ENCODE data around the gene RNF26.

RNF26 gene

DNA sequence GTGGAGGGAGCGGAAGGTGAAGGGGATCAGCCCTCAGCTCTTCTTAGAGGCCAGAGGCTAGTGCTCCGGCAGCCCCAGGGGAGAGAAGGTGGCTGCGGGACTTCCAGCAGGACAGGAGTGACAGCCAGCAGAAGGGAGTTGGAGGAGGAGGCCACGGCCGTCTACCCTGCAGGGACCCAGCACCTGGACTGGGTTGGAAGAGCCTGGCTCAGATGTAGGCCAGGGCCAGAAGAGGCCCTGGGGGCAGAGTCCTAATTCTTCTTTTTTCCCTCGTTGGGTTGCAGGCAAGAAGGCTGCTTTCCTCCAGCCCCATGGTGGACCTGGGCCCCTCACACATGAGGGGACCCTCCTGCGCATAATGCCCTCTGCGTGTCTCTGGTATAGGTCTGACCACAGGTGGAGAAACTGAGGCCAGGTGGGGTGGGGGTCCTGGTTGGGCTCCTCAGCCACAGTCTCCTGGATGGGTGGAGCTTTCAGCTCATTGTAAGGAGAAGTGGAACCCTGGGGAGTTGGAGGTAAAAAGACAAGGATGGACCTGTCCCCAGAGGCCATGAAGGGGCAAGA lies 15.1 kb upstream of the RNF26 start:
- Histone ChIP-seq H3K9ac (ENCODE audit: low read length) (no peak overlapping the region), H3K4me2 (ENCODE audit: low read depth, low read length, poor library complexity, severe bottlenecking) (no peak overlapping the region), H3K27me3 (ENCODE audit: low read length) (no peaks in the 10 kb centered on the region), H4K20me1 (ENCODE audit: low read depth, low read length) (no peaks in the 10 kb centered on the region), H3K4me3 (ENCODE audit: insufficient read depth, low read length, poor library complexity, severe bottlenecking) (no peak overlapping the region), H2AFZ (ENCODE audit: low read depth, low read length, severe bottlenecking) (no peak overlapping the region), H3F3A (ENCODE audit: insufficient read depth) (peaks cover 6% of the 10 kb centered on the region; the same call in 1 of the 2 replicates), H3K36me3 (ENCODE audit: low read length) (no peaks in the 10 kb centered on the region), H3K9me3 (ENCODE audit: insufficient read depth, low read length) (no peaks in the 10 kb centered on the region), H3K79me2 (ENCODE audit: insufficient read depth, low read length) (no peaks in the 10 kb centered on the region), H3K9me2 (replicated peaks; ENCODE audit: insufficient read depth, low read length) (no peaks in the 10 kb centered on the region), H3K27ac (ENCODE audit: low read depth, low read length) (no peak overlapping the region)
- TF ChIP-seq, protein P1, sequence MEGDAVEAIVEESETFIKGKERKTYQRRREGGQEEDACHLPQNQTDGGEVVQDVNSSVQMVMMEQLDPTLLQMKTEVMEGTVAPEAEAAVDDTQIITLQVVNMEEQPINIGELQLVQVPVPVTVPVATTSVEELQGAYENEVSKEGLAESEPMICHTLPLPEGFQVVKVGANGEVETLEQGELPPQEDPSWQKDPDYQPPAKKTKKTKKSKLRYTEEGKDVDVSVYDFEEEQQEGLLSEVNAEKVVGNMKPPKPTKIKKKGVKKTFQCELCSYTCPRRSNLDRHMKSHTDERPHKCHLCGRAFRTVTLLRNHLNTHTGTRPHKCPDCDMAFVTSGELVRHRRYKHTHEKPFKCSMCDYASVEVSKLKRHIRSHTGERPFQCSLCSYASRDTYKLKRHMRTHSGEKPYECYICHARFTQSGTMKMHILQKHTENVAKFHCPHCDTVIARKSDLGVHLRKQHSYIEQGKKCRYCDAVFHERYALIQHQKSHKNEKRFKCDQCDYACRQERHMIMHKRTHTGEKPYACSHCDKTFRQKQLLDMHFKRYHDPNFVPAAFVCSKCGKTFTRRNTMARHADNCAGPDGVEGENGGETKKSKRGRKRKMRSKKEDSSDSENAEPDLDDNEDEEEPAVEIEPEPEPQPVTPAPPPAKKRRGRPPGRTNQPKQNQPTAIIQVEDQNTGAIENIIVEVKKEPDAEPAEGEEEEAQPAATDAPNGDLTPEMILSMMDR (IDR thresholded peaks at IDR 0.05; ENCODE audit: insufficient read depth, low read length, poor library complexity, severe bottlenecking), result no peak
- TF ChIP-seq EZH2phosphoT487 (conservative IDR thresholded peaks at IDR 0.05; ENCODE audit: low read length), result no peak

DNA sequence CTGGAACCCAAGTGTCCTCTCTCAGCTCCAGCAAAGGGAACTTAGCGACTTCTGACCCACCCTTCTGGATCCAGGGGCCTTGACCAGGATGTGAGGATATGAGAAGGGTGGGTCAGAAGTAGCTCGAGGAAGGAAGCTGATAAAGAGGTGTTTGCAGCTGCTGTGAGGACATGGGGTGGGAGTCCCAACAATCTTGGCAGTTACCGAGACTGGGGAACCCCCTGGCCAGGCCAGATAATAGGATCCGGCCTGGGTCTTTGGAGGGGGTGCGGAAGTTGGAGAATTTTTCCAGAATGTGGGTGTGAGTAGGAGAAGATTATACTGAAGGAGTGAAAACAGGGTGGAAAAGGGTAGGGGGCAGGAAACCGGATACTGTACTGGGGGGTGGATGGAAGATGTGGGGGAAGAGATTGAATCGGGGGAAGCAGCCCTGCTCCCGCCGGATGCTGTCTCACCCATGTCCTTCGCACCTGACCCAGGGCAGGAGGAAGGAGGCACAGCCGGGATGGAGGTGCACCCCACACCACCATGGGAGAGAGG lies 14.6 kb upstream of the RNF26 start:
- no peaks in the 10 kb centered on the region for H3K79me2 ChIP-seq (ENCODE audit: insufficient read depth, low read length)
- peaks cover 6% of the 10 kb centered on the region; the same call in 1 of the 2 replicates for H3F3A ChIP-seq (ENCODE audit: insufficient read depth)
- H3K9me3 ChIP-seq (ENCODE audit: insufficient read depth, low read length), result no peaks in the 10 kb centered on the region
- no peaks in the 10 kb centered on the region for H3K27me3 ChIP-seq (ENCODE audit: low read length)
- H3K9ac ChIP-seq (ENCODE audit: low read length), result no peak overlapping the region
- no peak overlapping the region for H3K4me3 ChIP-seq (ENCODE audit: insufficient read depth, low read length, poor library complexity, severe bottlenecking)
- H2AFZ ChIP-seq (ENCODE audit: low read depth, low read length, severe bottlenecking), result no peak overlapping the region
- no peaks in the 10 kb centered on the region for H3K36me3 ChIP-seq (ENCODE audit: low read length)
- H4K20me1 ChIP-seq (ENCODE audit: low read depth, low read length), result no peaks in the 10 kb centered on the region
- no peaks in the 10 kb centered on the region for H3K9me2 ChIP-seq (replicated peaks; ENCODE audit: insufficient read depth, low read length)
- no peak overlapping the region for H3K27ac ChIP-seq (ENCODE audit: low read depth, low read length)
- H3K4me2 ChIP-seq (ENCODE audit: low read depth, low read length, poor library complexity, severe bottlenecking), result no peak overlapping the region
- TF ChIP-seq EZH2phosphoT487 (conservative IDR thresholded peaks at IDR 0.05; ENCODE audit: low read length), result no peak
- TF ChIP-seq, protein P1 (IDR thresholded peaks at IDR 0.05; ENCODE audit: insufficient read depth, low read length, poor library complexity, severe bottlenecking), result no peak

DNA sequence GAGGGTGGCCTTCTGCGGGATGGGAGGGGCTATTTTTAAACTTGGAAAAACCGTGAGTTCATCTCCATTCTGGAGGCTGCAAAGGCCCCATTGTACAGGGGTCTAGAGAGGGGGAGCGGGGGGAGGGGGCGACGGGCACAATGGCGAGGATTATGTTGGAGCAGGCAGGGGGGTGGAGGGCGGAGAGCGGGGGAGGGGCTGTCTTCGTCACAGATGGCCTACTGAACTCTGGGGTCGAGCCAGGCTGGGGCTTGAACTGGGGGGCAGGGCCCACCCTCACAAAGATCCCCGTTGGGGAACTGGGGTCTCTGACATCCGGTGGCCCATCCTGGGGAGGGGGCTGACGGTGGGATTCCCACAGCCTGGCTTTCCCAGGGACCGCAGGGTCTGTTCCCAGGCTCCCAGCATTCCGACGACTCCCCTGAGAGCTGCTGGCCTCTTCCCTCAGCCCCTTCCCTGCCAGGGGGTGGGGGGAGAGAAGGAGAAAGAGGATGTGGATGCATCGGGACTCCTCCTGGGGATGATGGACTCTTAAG lies 14.0 kb upstream of the RNF26 start:
- no peaks in the 10 kb centered on the region for H4K20me1 ChIP-seq (ENCODE audit: low read depth, low read length)
- peak overlapping the region; percentile 63 for H3K4me2 ChIP-seq (ENCODE audit: low read depth, low read length, poor library complexity, severe bottlenecking)
- peaks cover 6% of the 10 kb centered on the region; the same call in 1 of the 2 replicates for H3F3A ChIP-seq (ENCODE audit: insufficient read depth)
- no peak overlapping the region for H3K27ac ChIP-seq (ENCODE audit: low read depth, low read length)
- no peaks in the 10 kb centered on the region for H3K27me3 ChIP-seq (ENCODE audit: low read length)
- no peaks in the 10 kb centered on the region for H3K9me3 ChIP-seq (ENCODE audit: insufficient read depth, low read length)
- no peaks in the 10 kb centered on the region for H3K79me2 ChIP-seq (ENCODE audit: insufficient read depth, low read length)
- H3K9me2 ChIP-seq (replicated peaks; ENCODE audit: insufficient read depth, low read length), result no peaks in the 10 kb centered on the region
- no peak overlapping the region for H2AFZ ChIP-seq (ENCODE audit: low read depth, low read length, severe bottlenecking)
- H3K4me3 ChIP-seq (ENCODE audit: insufficient read depth, low read length, poor library complexity, severe bottlenecking), result no peak overlapping the region
- H3K9ac ChIP-seq (ENCODE audit: low read length), result peak overlapping the region; percentile 56
- no peaks in the 10 kb centered on the region for H3K36me3 ChIP-seq (ENCODE audit: low read length)
- TF ChIP-seq, protein P1 (IDR thresholded peaks at IDR 0.05; ENCODE audit: insufficient read depth, low read length, poor library complexity, severe bottlenecking), result no peak
- no peak for TF ChIP-seq EZH2phosphoT487 (conservative IDR thresholded peaks at IDR 0.05; ENCODE audit: low read length)
